MM.1S (cell line): Measurements from ENCODE around the gene MAGI2.

Experiments
- DNase-seq: peaks from one replicate; pipeline ENCODE4 v3.0.0-alpha.2; 2015
- H2AFZ ChIP-seq: fragments of 300-600 bp; sonication (generic); 2 replicates; pipeline ENCODE4 v1.6.0; 2016; ENCODE audit warnings: antibody characterized with exemption, low read length
- H3F3A ChIP-seq: fragments of 300-600 bp; sonication (generic); 2 replicates; pipeline ENCODE4 v1.6.1; 2016; ENCODE audit warnings: mild to moderate bottlenecking, antibody characterized with exemption, low read length, moderate library complexity, mixed read lengths; ENCODE audit not compliant: insufficient read depth
- H3K27ac ChIP-seq: fragments of 300-600 bp; sonication (generic); 2 replicates; pipeline ENCODE4 v1.5.1; 2016; ENCODE audit warnings: mild to moderate bottlenecking, low read length
- H3K27me3 ChIP-seq: fragments of 300-600 bp; sonication (generic); replicated peaks from 2 replicates; pipeline ENCODE4 v1.6.0; 2016; ENCODE audit warnings: low read length; ENCODE audit not compliant: insufficient read depth
- H3K36me3 ChIP-seq: fragments of 300-600 bp; sonication (generic); replicated peaks from 2 replicates; pipeline ENCODE4 v1.6.1; 2016; ENCODE audit warnings: mild to moderate bottlenecking, low read length, mixed read lengths; ENCODE audit not compliant: insufficient read depth
- H3K4me1 ChIP-seq: fragments of 300-600 bp; sonication (generic); 2 replicates; pipeline ENCODE4 v1.6.1; 2016; ENCODE audit warnings: low read length, mixed read lengths
- H3K4me2 ChIP-seq: fragments of 300-600 bp; sonication (generic); 2 replicates; pipeline ENCODE4 v1.6.0; 2016; ENCODE audit warnings: low read depth, low read length
- H3K4me3 ChIP-seq: fragments of 300-600 bp; sonication (generic); 2 replicates; pipeline ENCODE4 v1.5.1; 2016; ENCODE audit warnings: low read length, mixed read lengths
- H3K79me2 ChIP-seq: fragments of 300-600 bp; sonication (generic); 2 replicates; pipeline ENCODE4 v1.6.1; 2016; ENCODE audit warnings: mixed run types, low read length, mixed read lengths
- H3K9ac ChIP-seq: fragments of 300-600 bp; sonication (generic); 2 replicates; pipeline ENCODE4 v1.6.1; 2016; ENCODE audit warnings: low read length, mixed read lengths
- H3K9me2 ChIP-seq: fragments of 300-600 bp; sonication (generic); replicated peaks from 2 replicates; pipeline ENCODE4 v1.6.1; 2016; ENCODE audit warnings: mild to moderate bottlenecking, low read length, mixed read lengths; ENCODE audit not compliant: insufficient read depth
- H3K9me3 ChIP-seq: fragments of 300-600 bp; sonication (generic); replicated peaks from 2 replicates; pipeline ENCODE4 v1.6.1; 2016; ENCODE audit warnings: mild to moderate bottlenecking, low read length, mixed read lengths; ENCODE audit not compliant: insufficient read depth
- H4K20me1 ChIP-seq: fragments of 300-600 bp; sonication (generic); 2 replicates; pipeline ENCODE4 v1.6.1; 2016; ENCODE audit warnings: mild to moderate bottlenecking, low read length, moderate library complexity, mixed read lengths; ENCODE audit not compliant: insufficient read depth
- CTCF ChIP-seq: fragments of 300-600 bp; sonication (generic); IDR thresholded peaks from 2 replicates; pipeline ENCODE4 v1.5.1; 2016; ENCODE audit warnings: antibody characterized with exemption, low read length, mixed read lengths
- EZH2 ChIP-seq: fragments of 300-600 bp; sonication (generic); optimal IDR thresholded peaks from 2 replicates; pipeline ENCODE3; 2017; ENCODE audit warnings: low read depth, mild to moderate bottlenecking, antibody characterized with exemption, low read length, mixed read lengths
- EZH2phosphoT487 ChIP-seq: fragments of 300-600 bp; sonication (generic); IDR thresholded peaks from 2 replicates; pipeline ENCODE4 v1.6.1; 2018; ENCODE audit warnings: antibody characterized with exemption, low read length

Gene MAGI2

GRCh38 chr7:78953726-78954363, 499.6 kb downstream of the MAGI2 start:
- H3F3A ChIP-seq, result no peaks in the 10 kb centered on the region
- no peak overlapping the region for H2AFZ ChIP-seq
- no peaks in the 10 kb centered on the region for H4K20me1 ChIP-seq
- no peaks in the 10 kb centered on the region for H3K9me3 ChIP-seq
- no peak overlapping the region for H3K27ac ChIP-seq
- no peak overlapping the region for H3K9ac ChIP-seq
- H3K36me3 ChIP-seq, result no peaks in the 10 kb centered on the region
- H3K4me3 ChIP-seq, result no peak overlapping the region
- no peaks in the 10 kb centered on the region for H3K4me1 ChIP-seq
- no peaks in the 10 kb centered on the region for H3K9me2 ChIP-seq
- no peaks in the 10 kb centered on the region for H3K27me3 ChIP-seq
- DNase-seq, result no peak
- no peaks in the 10 kb centered on the region for H3K79me2 ChIP-seq
- no peak overlapping the region for H3K4me2 ChIP-seq
- TF ChIP-seq EZH2phosphoT487 (no peak), CTCF (no peak), EZH2 (no peak)

- H3K79me2 ChIP-seq, result no peaks in the 10 kb centered on the region
- H3K4me2 ChIP-seq, result no peak overlapping the region
- TF ChIP-seq EZH2phosphoT487 (no peak), CTCF (no peak), EZH2 (no peak)
- H3K36me3 ChIP-seq, result no peaks in the 10 kb centered on the region
- no peaks in the 10 kb centered on the region for H3K4me1 ChIP-seq
- H3K27me3 ChIP-seq, result no peaks in the 10 kb centered on the region
- no peak overlapping the region for H3K27ac ChIP-seq
- no peak overlapping the region for H3K9ac ChIP-seq
- H3F3A ChIP-seq, result no peaks in the 10 kb centered on the region
- H2AFZ ChIP-seq, result no peak overlapping the region
- DNase-seq, result no peak
- no peaks in the 10 kb centered on the region for H3K9me2 ChIP-seq
- H4K20me1 ChIP-seq, result no peaks in the 10 kb centered on the region
- H3K4me3 ChIP-seq, result no peak overlapping the region
- no peaks in the 10 kb centered on the region for H3K9me3 ChIP-seq
These were observed 500.4 kb downstream of the MAGI2 start for GRCh38 chr7:78953090-78953489.

- H4K20me1 ChIP-seq, result no peaks in the 10 kb centered on the region
- H3K9me2 ChIP-seq, result no peaks in the 10 kb centered on the region
- no peak overlapping the region for H3K9ac ChIP-seq
- H3K4me2 ChIP-seq, result no peak overlapping the region
- no peak overlapping the region for H3K4me3 ChIP-seq
- TF ChIP-seq EZH2 (no peak), CTCF (no peak)
- H3K9me3 ChIP-seq, result no peaks in the 10 kb centered on the region
- no peak for DNase-seq
- no peaks in the 10 kb centered on the region for H3K79me2 ChIP-seq
- no peaks in the 10 kb centered on the region for H3K36me3 ChIP-seq
- H3K27ac ChIP-seq, result no peak overlapping the region
- no peaks in the 10 kb centered on the region for H3K27me3 ChIP-seq
- H3F3A ChIP-seq, result no peaks in the 10 kb centered on the region
- H2AFZ ChIP-seq, result no peak overlapping the region
- H3K4me1 ChIP-seq, result no peaks in the 10 kb centered on the region
These were observed 513.8 kb downstream of the MAGI2 start for GRCh38 chr7:78939669-78940068.
